Stimulated activated CD8-positive, alpha-beta memory T cell treated with anti-CD3 and anti-CD28 coated beads, Interleukin-12 subunit alpha, Interleukin-12 subunit beta, amount 100 ng/mL, for 24 hours (primary cell): ENCODE results near the gene FAM53B.

Experiments used
- DNase-seq: peaks from one replicate; pipeline ENCODE4 v3.0.0-alpha.2; 2020; ENCODE audit errors: extremely low read depth

The FAM53B gene

DNA sequence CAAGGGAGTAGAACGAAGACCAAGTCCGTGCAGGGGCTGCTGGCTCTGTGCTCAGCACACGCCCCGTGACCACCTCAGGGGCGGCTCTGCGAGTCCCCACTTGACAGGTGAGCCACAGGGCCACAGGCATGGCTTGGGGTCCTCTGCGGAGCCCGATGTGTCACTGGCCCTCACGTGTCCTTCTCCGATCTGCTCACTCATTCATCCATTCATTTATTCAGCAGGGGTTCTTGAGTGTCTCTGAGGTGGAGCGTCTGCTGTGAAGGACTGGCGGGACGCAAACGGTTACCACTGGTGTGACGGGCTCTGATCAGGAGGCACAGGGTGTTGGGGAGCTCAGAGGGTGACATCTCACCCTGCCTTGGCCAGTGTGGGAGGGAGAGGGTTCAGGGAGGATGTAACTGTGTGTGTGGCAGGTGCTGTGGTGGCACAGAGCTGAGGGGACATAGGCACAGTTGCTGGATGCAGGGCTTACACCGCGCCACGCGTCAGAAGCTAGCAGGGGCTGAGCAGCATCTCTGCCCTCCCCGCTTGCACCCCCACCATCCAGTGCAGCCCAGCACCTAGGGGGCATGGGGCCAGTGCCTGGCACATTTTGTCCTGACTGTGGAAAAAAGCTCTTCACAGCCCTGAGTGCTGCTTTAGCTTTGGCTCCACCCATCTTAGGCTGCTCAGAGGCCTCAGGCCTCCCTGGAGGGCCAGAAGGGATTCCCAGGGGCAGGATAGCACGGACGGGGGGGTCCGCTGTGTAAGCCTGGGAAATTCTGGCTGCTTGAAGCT lies 165.8 kb downstream of the FAM53B start:
- DNase-seq: no peak

DNA sequence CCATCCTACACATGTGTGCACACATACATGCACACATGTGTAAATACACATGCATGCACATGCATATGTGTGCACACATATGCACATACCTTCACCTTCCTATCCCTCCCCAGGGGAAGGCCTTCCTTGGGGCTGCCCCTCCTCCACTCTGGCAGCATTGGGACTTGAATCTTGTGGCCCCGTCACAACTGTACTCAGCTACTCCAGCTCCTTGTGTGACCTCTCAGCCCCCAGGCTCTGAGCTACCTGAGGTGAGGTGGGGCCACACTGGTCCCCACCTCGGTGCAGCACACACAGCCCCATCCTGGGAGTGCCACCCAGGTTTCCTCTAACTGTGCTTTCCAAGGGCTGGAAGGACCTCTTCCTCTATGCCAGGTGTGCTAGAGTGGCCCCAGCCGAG lies 166.5 kb downstream of the FAM53B start:
- no peak for DNase-seq

DNA sequence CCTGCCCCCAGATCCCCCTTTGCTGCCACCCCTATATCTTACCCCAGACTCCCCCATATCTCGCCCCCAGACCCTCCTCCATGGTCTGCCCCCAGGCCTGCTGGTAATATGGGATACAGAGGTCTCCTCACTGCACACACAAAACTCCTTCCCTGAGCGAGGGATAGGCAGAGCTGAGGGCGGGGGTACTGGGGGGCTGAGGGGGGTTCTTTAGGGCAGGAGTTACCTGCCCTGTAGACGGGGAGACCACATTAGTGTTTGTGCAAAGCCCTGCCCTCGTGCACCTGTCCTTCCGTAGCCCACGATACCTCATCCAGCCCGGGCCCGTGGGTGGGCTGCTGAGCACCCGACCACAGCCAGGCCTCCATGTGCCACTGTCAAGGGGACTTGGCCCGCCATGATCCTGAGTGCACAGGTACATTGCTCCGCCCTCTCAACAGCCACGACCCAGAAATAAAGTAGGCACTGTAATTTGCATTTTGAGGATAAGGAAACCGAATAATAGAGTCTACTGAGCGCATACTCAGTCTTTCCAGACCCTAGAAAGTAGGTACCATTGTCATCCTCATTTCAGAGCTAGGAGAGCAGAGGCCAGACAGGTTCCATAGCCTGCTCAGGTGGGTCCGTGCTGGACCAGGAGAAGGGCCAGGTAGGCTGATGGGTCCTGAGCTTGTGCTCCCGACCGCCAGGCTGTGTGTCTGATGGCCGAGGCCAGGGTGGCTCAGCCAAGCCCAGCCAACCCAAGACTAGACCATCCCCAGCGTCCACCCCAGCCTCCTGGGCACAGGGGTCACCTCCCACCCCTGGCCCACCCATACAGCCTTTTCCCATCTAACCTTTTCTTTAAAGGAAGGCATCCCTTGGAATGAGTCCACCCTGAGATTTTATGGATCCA lies 167.4 kb downstream of the FAM53B start:
- no peak for DNase-seq

DNA sequence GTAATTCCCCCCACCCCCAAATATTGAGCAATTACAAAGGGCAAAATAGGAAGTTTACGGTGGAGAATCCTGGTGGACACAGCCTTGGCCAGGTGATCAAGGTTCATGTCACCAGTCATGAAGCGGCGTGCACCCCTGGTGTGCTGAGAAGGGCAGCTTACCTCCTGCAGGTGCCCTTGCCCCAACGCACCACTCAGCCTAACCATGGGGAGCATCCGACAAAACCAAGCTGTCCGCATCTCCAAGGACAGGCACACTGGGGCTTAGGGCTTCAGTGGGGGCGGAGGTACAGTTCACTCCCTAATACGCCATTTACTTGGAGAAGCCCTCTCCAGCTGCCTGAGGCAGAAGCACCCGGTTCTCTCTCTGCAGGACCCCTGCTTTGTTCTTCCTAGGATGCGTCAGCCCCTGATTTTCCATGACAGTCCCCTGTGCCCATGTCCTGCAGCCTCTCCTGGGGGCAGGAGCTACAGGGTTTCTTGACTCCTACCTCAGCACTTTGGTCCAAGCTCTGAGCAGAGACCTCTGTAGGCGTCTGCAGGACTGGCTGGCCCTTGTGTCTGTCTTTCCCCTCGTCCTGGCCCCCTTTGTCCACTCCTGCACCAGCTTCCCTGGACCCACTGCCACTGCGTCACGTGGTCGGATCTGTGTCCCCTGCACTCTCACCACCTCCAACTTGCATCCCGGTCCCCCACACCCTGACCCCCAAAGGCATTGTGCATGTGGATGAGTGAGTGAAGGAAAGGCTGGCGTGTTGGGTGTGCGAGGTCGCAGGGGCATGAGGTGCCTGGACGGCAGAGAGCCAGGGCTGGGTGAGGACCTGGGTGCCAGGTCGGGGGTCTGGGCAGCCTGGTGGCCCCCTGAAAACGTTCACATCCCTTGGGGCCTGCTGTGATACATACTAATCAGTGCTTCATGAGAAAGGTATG lies 168.8 kb downstream of the FAM53B start:
- no peak for DNase-seq

DNA sequence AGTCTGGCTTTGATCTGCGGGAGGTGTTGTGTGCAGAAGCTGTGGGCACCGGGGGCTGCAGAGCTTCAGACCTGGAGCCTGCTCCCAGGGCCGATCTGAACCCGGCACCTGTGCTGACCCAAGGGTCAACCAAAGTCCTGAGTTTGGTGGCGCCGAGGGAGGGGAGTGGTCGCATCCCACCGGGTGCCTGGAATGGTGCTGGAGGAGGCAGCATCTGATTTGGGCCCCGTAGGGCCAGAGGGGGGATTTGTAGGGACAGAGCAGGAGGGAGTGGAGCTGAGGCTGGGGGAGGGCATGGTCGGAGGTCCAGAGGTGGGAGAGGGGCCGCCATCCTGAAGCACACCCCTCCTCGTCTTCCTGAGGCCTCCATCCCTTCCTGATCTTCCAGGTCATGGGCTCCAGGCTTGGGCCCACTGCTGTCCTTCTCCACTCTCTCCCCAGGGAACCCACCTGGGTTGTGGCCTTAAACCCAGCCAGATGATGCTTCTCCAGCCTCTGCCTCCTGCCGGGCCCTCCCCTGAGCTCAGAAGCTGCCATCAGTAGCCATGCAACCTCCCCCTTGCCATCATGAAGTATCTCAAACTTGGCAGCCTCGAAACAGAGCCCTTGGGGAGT lies 169.6 kb downstream of the FAM53B start:
- no peak for DNase-seq

DNA sequence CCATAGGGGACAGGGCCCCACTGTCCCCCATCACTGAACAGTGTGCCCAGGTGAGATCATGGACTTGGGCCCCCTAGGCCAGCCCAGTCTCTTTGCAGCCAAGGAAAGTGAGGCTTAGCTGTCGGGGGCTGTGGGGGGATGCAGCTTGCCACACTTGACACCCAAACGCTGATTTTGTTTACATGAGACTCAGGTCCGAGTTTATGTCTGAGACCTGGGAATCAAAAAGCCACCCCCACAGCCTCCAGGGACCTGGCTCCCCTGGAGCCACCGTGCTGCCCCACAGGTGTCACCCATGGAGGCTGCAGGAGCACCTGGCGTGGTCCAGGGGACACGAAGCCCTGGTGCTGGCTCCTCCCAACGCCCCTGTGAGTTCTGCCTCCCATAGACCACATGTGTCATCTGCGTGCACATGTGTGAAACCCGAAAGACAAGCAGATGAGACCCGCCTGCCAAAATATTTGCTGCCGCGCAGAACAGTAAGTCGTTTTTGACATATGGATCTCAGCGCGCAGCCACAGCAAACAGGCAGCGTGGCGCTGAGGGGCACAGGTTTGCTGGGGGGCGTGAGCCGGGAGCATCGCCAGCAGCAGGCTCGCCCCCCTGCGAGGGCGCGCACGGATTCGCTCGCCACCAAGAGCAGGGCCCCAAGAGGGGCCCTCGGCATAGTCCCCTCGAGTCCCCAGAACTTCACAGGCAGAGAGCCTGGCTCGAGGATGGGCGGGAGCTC lies 170.3 kb downstream of the FAM53B start:
- no peak for DNase-seq

DNA sequence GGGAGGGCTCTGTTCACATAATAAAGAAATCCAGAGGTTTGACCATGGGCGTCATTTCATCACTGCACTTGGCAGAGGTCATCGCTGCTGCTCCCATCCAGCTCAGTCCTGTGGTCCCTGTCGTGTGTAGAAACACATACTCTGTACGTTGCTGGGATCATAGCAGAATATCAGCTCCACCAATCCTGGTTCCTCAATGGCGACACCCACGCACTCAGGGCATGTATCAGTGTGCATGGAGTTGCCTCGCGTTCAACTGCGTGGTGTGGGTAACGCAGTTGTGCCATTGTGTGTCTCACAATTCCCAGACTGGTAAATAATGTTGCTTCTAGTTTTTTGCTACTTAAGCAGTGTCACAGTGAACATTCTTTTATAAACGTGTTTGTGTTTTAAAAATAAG lies 171.4 kb downstream of the FAM53B start:
- DNase-seq: no peak

DNA sequence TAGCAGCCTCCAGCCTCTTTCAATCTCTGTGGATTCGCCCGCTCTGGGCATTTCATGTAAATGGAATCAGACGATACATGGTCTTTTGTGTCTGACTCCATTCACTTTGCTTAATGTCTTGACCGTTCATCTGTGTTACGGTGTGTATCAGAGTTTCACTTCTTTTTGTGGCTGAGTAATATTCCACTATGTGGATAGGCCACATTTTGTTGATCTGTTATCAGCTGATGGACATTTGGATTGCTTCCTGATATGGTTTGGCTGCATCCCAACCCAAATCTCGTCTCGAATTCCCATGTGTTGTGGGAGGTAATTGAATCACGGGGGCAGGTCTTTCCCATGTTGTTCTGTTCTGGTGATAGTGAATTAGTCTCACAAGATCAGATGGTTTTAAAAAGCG lies 173.5 kb downstream of the FAM53B start:
- DNase-seq: no peak

DNA sequence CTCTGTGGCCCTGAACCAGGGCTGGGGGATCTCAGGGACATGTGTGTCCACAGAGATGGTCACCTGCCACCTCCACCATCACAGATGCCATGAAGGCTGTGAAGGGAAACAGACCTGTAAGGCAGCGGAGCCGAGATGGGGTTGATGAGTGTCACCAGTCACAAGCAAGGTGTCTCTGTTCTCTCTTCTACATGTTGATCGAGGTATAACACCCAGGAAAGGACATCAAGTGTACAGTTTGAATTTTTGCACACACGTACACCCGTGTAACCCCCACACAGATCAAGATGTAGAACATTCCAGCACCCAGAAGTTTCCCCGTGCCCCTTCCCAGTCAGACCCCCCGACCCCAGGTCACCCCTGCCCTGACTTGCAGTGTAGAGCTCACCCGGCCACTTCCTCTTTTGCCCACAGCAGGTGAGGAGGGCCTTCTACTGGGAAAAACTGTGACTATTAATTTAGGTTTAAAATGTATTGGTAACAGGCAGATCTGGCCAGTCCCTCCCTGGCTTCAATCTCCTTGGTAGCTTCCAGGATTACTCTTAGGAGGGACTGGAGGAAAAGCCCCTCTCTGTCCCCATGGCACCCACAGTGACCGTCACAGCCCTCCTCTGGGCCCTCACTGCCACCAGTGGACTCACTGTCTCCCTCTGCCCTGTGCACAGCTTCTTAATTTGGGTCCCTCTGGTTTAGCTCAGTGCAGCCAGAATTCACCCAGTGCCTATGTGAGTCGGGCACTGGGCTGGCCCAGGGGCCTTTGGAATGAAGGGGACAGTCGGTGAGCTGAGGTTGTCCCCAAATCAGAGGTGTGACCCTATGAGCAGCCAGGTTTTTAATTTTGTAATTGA lies 174.3 kb downstream of the FAM53B start:
- no peak for DNase-seq
